Stimulated activated CD8-positive, alpha-beta memory T cell treated with anti-CD3 and anti-CD28 coated beads, Interleukin-15, amount 100 ng/mL, for 1 hour (primary cell): Measurements from ENCODE around the gene CMIP.

ENCODE experiments used
- DNase-seq: peaks from one replicate; pipeline ENCODE4 v3.0.0-alpha.2; 2020; ENCODE audit warnings: low read depth

CMIP gene

GRCh38 chr16:81586977-81587625 lies 142.5 kb downstream of the CMIP start:
- DNase-seq, result no peak

- no peak for DNase-seq
Measured at GRCh38 chr16:81587626-81588160, 143.1 kb downstream of the CMIP start.

GRCh38 chr16:81588326-81589081 lies 143.9 kb downstream of the CMIP start:
- DNase-seq, result no peak

GRCh38 chr16:81589975-81590650 lies 145.5 kb downstream of the CMIP start:
- DNase-seq, result no peak

GRCh38 chr16:81590714-81591544 lies 146.3 kb downstream of the CMIP start:
- no peak for DNase-seq

- no peak for DNase-seq
Measured at GRCh38 chr16:81591545-81591870, 146.9 kb downstream of the CMIP start.

- DNase-seq, result no peak
Measured at GRCh38 chr16:81592353-81592866, 147.8 kb downstream of the CMIP start.

GRCh38 chr16:81593481-81593880 lies 148.9 kb downstream of the CMIP start:
- DNase-seq, result no peak

- no peak for DNase-seq
Measured at GRCh38 chr16:81595629-81596292, 151.2 kb downstream of the CMIP start.

GRCh38 chr16:81597079-81597658 lies 152.6 kb downstream of the CMIP start:
- no peak for DNase-seq

- DNase-seq, result no peak
Measured at GRCh38 chr16:81598083-81598482, 153.5 kb downstream of the CMIP start.

GRCh38 chr16:81599034-81599744 lies 154.6 kb downstream of the CMIP start:
- DNase-seq, result no peak

- DNase-seq, result no peak
Measured at GRCh38 chr16:81600275-81600674, 155.7 kb downstream of the CMIP start.

GRCh38 chr16:81601008-81601428 lies 156.4 kb downstream of the CMIP start:
- DNase-seq, result no peak

GRCh38 chr16:81601601-81602255 lies 157.1 kb downstream of the CMIP start:
- DNase-seq, result no peak

- DNase-seq, result no peak
Measured at GRCh38 chr16:81602256-81602776, 157.7 kb downstream of the CMIP start.

GRCh38 chr16:81602792-81603191 lies 158.2 kb downstream of the CMIP start:
- DNase-seq, result no peak

- no peak for DNase-seq
Measured at GRCh38 chr16:81604960-81605383, 160.4 kb downstream of the CMIP start.

GRCh38 chr16:81606039-81606438 lies 161.4 kb downstream of the CMIP start:
- no peak for DNase-seq
